GM12878 (cell line): ENCODE measurements around the gene CD300E. TPM values are rescaled to one million over a fixed set of nuclear protein-coding genes. Genes with fewer than 3 reads are reported as not detected.

ENCODE experiments used
- ATAC-seq: fragments of 200-7000 bp; cut with Tn5 transposase; 3 replicates; pipeline ENCODE4 v1.9.1; 2020; ENCODE audit warnings: mild to moderate bottlenecking, moderate library complexity
- Bru-seq: library from RNA; stranded (reverse); fragments of 400-500 nt; gene quantifications from one replicate; lab custom pipeline; 2021; lab: Mats Ljungman, UMichigan
- BruChase-seq, 2 experiments: library from RNA; stranded (reverse); fragments of 400-500 nt; gene quantifications; one replicate each; lab custom pipeline; 2021; lab: Mats Ljungman, UMichigan
- BruUV-seq: library from RNA; stranded (reverse); fragments of 400-500 nt; replicated peaks from 2 replicates; lab custom pipeline; 2021; lab: Mats Ljungman, UMichigan
- CTCF ChIA-PET: fragments of 300-600 bp; sonication (Branson Sonifier 250); formaldehyde crosslinking; extraction: SDS; loops from one replicate; lab custom pipeline; 2021; ENCODE audit warnings: inconsistent platforms; lab: Yijun Ruan, JAX
- POLR2A ChIA-PET: fragments of 350-600 bp; formaldehyde crosslinking; extraction: SDS; loops from one replicate; lab custom pipeline; 2021; ENCODE audit warnings: inconsistent platforms; lab: Charles Lee
- RAD21 ChIA-PET: fragments of 300-600 bp; sonication (Branson Sonifier 250); formaldehyde crosslinking; loops from one replicate; lab custom pipeline; 2023; ENCODE audit warnings: antibody characterized with exemption; ENCODE audit not compliant: unreplicated experiment; lab: Charles Lee
- SMC1A ChIA-PET: fragments of 300-600 bp; sonication (Branson Sonifier 250); formaldehyde crosslinking; loops from one replicate; lab custom pipeline; 2023; ENCODE audit not compliant: unreplicated experiment, uncharacterized antibody; lab: Charles Lee
- DNase-seq: peaks from one replicate; pipeline ENCODE4 v3.0.0-alpha.2; 2011; ENCODE audit warnings: low read depth, low spot score
- FAIRE-seq: peaks from 3 replicates; lab custom pipeline; 2011; peaks lifted over from hg19 to GRCh38; lab: Jason Lieb, UNC
- H2AFZ ChIP-seq: 2 replicates; pipeline ENCODE4 v1.6.0; 2011; ENCODE audit warnings: low read depth, low read length, control low read depth; ENCODE audit not compliant: control insufficient read depth
- H3K27ac ChIP-seq: 2 replicates; pipeline ENCODE4 v1.5.1; 2011; ENCODE audit warnings: control low read depth; ENCODE audit not compliant: control insufficient read depth, insufficient read depth
- H3K27me3 ChIP-seq, 2 experiments: replicated peaks in 1 of 2; 2 replicates each; pipeline versions ENCODE4 v1.6.0 to v1.6.1; 2011; ENCODE audit warnings: low read length in 1 of 2; ENCODE audit not compliant: control insufficient read depth in 2 of 2, insufficient read depth in 2 of 2
- H3K36me3 ChIP-seq, 2 experiments: 2 replicates each; pipeline ENCODE4 v1.5.1; 2011; ENCODE audit warnings: low read length in 1 of 2; ENCODE audit not compliant: control insufficient read depth in 2 of 2, insufficient read depth in 2 of 2
- H3K4me1 ChIP-seq: 2 replicates; pipeline ENCODE4 v1.6.1; 2011; ENCODE audit warnings: mild to moderate bottlenecking, low read length, moderate library complexity, mixed read lengths; ENCODE audit not compliant: control insufficient read depth, insufficient read depth
- H3K4me2 ChIP-seq: 2 replicates; pipeline ENCODE4 v1.6.0; 2011; ENCODE audit warnings: control low read depth; ENCODE audit not compliant: control insufficient read depth, insufficient read depth
- H3K4me3 ChIP-seq: fragments of 200-600 bp; sonication (generic); 2 replicates; pipeline ENCODE4 v1.5.1; 2016
- H3K79me2 ChIP-seq: 2 replicates; pipeline ENCODE4 v1.6.0; 2011; ENCODE audit warnings: low read length; ENCODE audit not compliant: control insufficient read depth, insufficient read depth
- H3K9ac ChIP-seq: 2 replicates; pipeline ENCODE4 v1.8.0; 2011; ENCODE audit warnings: low read length, control low read depth, mixed read lengths; ENCODE audit not compliant: control insufficient read depth, insufficient read depth
- H3K9me3 ChIP-seq: replicated peaks from 3 replicates; pipeline ENCODE4 v1.5.1; 2011; ENCODE audit warnings: mild to moderate bottlenecking, low read length; ENCODE audit not compliant: control insufficient read depth, insufficient read depth
- H4K20me1 ChIP-seq: 2 replicates; pipeline ENCODE4 v1.6.0; 2011; ENCODE audit not compliant: control insufficient read depth, insufficient read depth
- EGR1 ChIP-seq, 2 experiments: IDR thresholded peaks; 1 replicate in 1 of 2; 2 replicates in 1 of 2; pipeline ENCODE4 v1.6.1; 2011 to 2012; ENCODE audit warnings: low read depth in 2 of 2, low read length in 2 of 2, borderline replicate concordance in 1 of 2, mild to moderate bottlenecking in 1 of 2, moderate library complexity in 1 of 2
- FOXK2 ChIP-seq: fragments of 450-650 bp; IDR thresholded peaks from 2 replicates; pipeline ENCODE4 v1.6.1; 2017; ENCODE audit warnings: mild to moderate bottlenecking, moderate library complexity
- GATAD2B ChIP-seq: fragments of 450-650 bp; conservative IDR thresholded peaks from 2 replicates; pipeline ENCODE4 v1.6.1; 2017; ENCODE audit warnings: low read depth, mild to moderate bottlenecking, moderate library complexity
- HDAC2 ChIP-seq: fragments of 200-600 bp; sonication (generic); IDR thresholded peaks from 2 replicates; pipeline ENCODE4 v1.6.1; 2017
- HDAC6 ChIP-seq: fragments of 200-600 bp; sonication (generic); IDR thresholded peaks from one replicate; pipeline ENCODE4 v1.8.0; 2017; ENCODE audit warnings: antibody characterized with exemption; ENCODE audit not compliant: unreplicated experiment
- MEF2B ChIP-seq: fragments of 450-650 bp; IDR thresholded peaks from 2 replicates; pipeline ENCODE4 v1.6.1; 2018; ENCODE audit warnings: mild to moderate bottlenecking, moderate library complexity; ENCODE audit not compliant: partially characterized antibody, poor library complexity, severe bottlenecking
- NFYB ChIP-seq: IDR thresholded peaks from 2 replicates; pipeline ENCODE4 v1.6.1; 2011; ENCODE audit warnings: low read depth, mild to moderate bottlenecking, low read length, improper control_type of control experiment, moderate library complexity; ENCODE audit not compliant: insufficient read depth
- PAX5 ChIP-seq: IDR thresholded peaks from 2 replicates; pipeline ENCODE4 v1.6.1; 2011; ENCODE audit warnings: low read depth, low read length, borderline replicate concordance
- RB1 ChIP-seq: fragments of 450-650 bp; formaldehyde crosslinking; IDR thresholded peaks from 2 replicates; pipeline ENCODE4 v1.6.1; 2017; ENCODE audit warnings: mild to moderate bottlenecking, borderline replicate concordance
- RCOR1 ChIP-seq: conservative IDR thresholded peaks from 2 replicates; pipeline ENCODE4 v1.6.1; 2012; ENCODE audit warnings: low read depth, low read length, improper control_type of control experiment
- SREBF2 ChIP-seq: IDR thresholded peaks from 2 replicates; pipeline ENCODE4 v1.6.1; 2012; ENCODE audit warnings: mild to moderate bottlenecking, low read length
- WRNIP1 ChIP-seq: IDR thresholded peaks from 2 replicates; pipeline ENCODE4 v1.6.1; 2011; ENCODE audit warnings: low read depth, low read length, improper control_type of control experiment, borderline replicate concordance
- ZZZ3 ChIP-seq: IDR thresholded peaks from 2 replicates; pipeline ENCODE4 v1.6.1; 2011; ENCODE audit warnings: low read depth; ENCODE audit not compliant: control insufficient read depth, insufficient read length
- whole genome bisulfite sequencing: methylation state at CpG from one replicate; pipeline ENCODE4 v1.1.6; 2016; ENCODE audit warnings: low lambda C conversion rate; ENCODE audit not compliant: insufficient replicate concordance, insufficient coverage; ENCODE audit errors: missing lambda C conversion rate; 5-methylcytosine and 5-hydroxymethylcytosine counted together
- in situ Hi-C: fragments of 300-500 bp; cut with MboI; formaldehyde crosslinking; loops from 9 replicates; pipeline ENCODE4 v1.14.3; 2018; ENCODE audit warnings: mixed read lengths
- intact Hi-C: fragments of 100-400 bp; cut with micrococcal nuclease; formaldehyde crosslinking; loops from one replicate; pipeline ENCODE4 v1.14.2; 2022; ENCODE audit not compliant: unreplicated experiment
- long read RNA-seq, 2 experiments: library from polyadenylated mRNA; unstranded; transcript quantifications; one replicate each; pipeline ENCODE4 v2.0.0, GENCODE V29; 2019 to 2020
- polyA minus RNA-seq, 3 experiments: library from RNA; depleted of rRNA, polyadenylated mRNA; stranded (reverse); fragments of >200 nt; gene quantifications; 2 replicates each; pipeline ENCODE4 v1.2.3, GENCODE V29; 2011
- polyA plus RNA-seq, 11 experiments: library from polyadenylated mRNA; depleted of rRNA in 4 of 11; unstranded in 6 of 11; stranded (reverse) in 5 of 11; fragments of >200 nt; fragmentation: Nextera tagmentation in 4 of 11; fragmentation: Illumina TruSeq in 1 of 11; extraction: Ambion mirVana in 4 of 11; extraction: Trizol in 1 of 11; gene quantifications; 1 replicate in 1 of 11; 2 replicates in 10 of 11; pipeline versions ENCODE4 v1.2.1 to v1.2.3, GENCODE V29; 2011 to 2016; ENCODE audit warnings: inconsistent platforms in 2 of 11, missing spikeins in 2 of 11, low read depth in 1 of 11
- total RNA-seq, 4 experiments: library from RNA; depleted of rRNA in 3 of 4; stranded (reverse); fragments of >200 nt in 3 of 4; fragmentation: Illumina TruSeq in 1 of 4; extraction: Trizol in 1 of 4; gene quantifications; 2 replicates each; pipeline versions ENCODE4 v1.2.1 to v1.2.3, GENCODE V29; 2013 to 2021

CD300E gene
- total RNA-seq (2013; cell fraction: nucleolus; rRNA removed) = not detected in 2 replicates
- total RNA-seq (2014; rRNA removed) (not detected in 2 replicates), total RNA-seq (2014; rRNA removed; fragmentation: Illumina TruSeq; extraction: Trizol) (not detected in 2 replicates), total RNA-seq (2021) (not detected in 2 replicates), polyA plus RNA-seq (2011; rRNA removed) (not detected in 2 replicates), polyA plus RNA-seq (2014; fragmentation: Illumina TruSeq; extraction: Trizol) (not detected in 2 replicates), polyA plus RNA-seq (2014; fragmentation: Nextera tagmentation; extraction: Ambion mirVana) (not detected), polyA plus RNA-seq (2014; rRNA removed) (not detected in 2 replicates), polyA plus RNA-seq (2016; fragmentation: Nextera tagmentation; extraction: Ambion mirVana) (not detected), polyA minus RNA-seq (2011; rRNA and poly(A)+ RNA removed) (not detected in 2 replicates), Bru-seq, nascent RNA (not detected), BruChase-seq, experiment 1, labeled RNA remaining after a 6-hour chase (not detected), BruChase-seq, experiment 2, labeled RNA remaining after a 2-hour chase (not detected)
- not detected for polyA plus RNA-seq (2011; ENCODE audit: low read depth)
- 0.01 TPM in 1 of 2 replicates, not detected in the other for polyA plus RNA-seq (2011; cell fraction: cytosol; rRNA removed)
- polyA plus RNA-seq (2011; cell fraction: nucleus; rRNA removed) = not detected in 2 replicates
- not detected in 2 replicates for polyA plus RNA-seq (2012)
- polyA minus RNA-seq (2011; cell fraction: cytosol; rRNA and poly(A)+ RNA removed) = not detected in 2 replicates
- not detected in 2 replicates for polyA minus RNA-seq (2011; cell fraction: nucleus; rRNA and poly(A)+ RNA removed)
- long read RNA-seq, experiment 1 = 0 reads
- long read RNA-seq, experiment 2 = 0 reads

GRCh38 chr17:74623693-74624093 lies at the start of gene CD300E:
Gene CD300E, minus strand, starts transcription at chr17:74623738. Its CDS starts 117 bp downstream, at chr17:74623621.
- POLR2A ChIA-PET = no interaction called here
- in situ Hi-C loops = no loop called here
- no peak within 1 kb of the TSS for H3K9ac ChIP-seq
- no peaks in the 10 kb centered on the region for H3K79me2 ChIP-seq
- H3K27me3 ChIP-seq = peaks cover 3 to 6% of the 10 kb centered on the region in 2 experiments; a peak in 2 of 4 replicates
- no peaks in the 10 kb centered on the region for H3K36me3 ChIP-seq
- no peak for DNase-seq
- H3K27ac ChIP-seq = no peak within 1 kb of the TSS
- ATAC-seq = no peak
- H3K4me3 ChIP-seq = no peak within 1 kb of the TSS
- RAD21 ChIA-PET = no interaction called here
- no peak within 1 kb of the TSS for H3K4me2 ChIP-seq
- no peaks in the 10 kb centered on the region for H4K20me1 ChIP-seq
- BruUV-seq = no TSS peak
- peaks cover 3% of the 10 kb centered on the region; the same call in 1 of the 3 replicates for H3K9me3 ChIP-seq
- CTCF ChIA-PET = interaction anchor here (1.2 to 2.1 kb wide), 2 partner anchors 21 to 244 kb away, joined by 3 to 7 read pairs; no protein-coding TSS in a partner anchor
- FAIRE-seq = no peak
- intact Hi-C loops = no loop called here
- H3K4me1 ChIP-seq = no peaks in the 10 kb centered on the region
- 18% methylated on average over 5 of the region's 5 CpGs for WGBS
- TF ChIP-seq NFYB = no peak
- no peak for TF ChIP-seq RB1
- no peak for TF ChIP-seq HDAC6
- TF ChIP-seq WRNIP1 = no peak
- TF ChIP-seq GATAD2B = no peak
- TF ChIP-seq EGR1 (IDR thresholded peaks at IDR 0.05; ENCODE audit: borderline replicate concordance in 1 of 2, low read depth in 2 of 2, low read length in 2 of 2) = no peak
- TF ChIP-seq ZZZ3 = no peak
- no peak for TF ChIP-seq RCOR1
- TF ChIP-seq MEF2B = no peak
- no peak for TF ChIP-seq SREBF2
- no peak for TF ChIP-seq HDAC2
- TF ChIP-seq FOXK2 = no peak
- TF ChIP-seq PAX5 = no peak
- TF ChIP-seq, all 136 proteins: peak for 0
- SMC1A ChIA-PET = interaction anchor here (1.4 kb wide), 1 partner anchor 10 kb away, joined by 3 read pairs; no protein-coding TSS in a partner anchor
- no peak within 1 kb of the TSS for H2AFZ ChIP-seq
